HG03571 (cell line): ENCODE results near the gene PYDC1.
"Not testable (repeated sequence)": the region's sequence is repeated elsewhere in the genome, so short reads cannot be mapped to it uniquely, and the experiment has no call there.

Experiments
- ATAC-seq: cut with Tn5 transposase; IDR thresholded peaks from one replicate; pipeline ENCODE4 v1.9.1; 2021; ENCODE audit not compliant: unreplicated experiment

PYDC1 gene

GRCh38 chr16:31223044-31223443 lies 6.1 kb upstream of the PYDC1 start:
- no peak for ATAC-seq

- no peak for ATAC-seq
These were observed 4.6 kb upstream of the PYDC1 start for GRCh38 chr16:31221357-31222160.

GRCh38 chr16:31219154-31219741 lies 2.3 kb upstream of the PYDC1 start:
- no peak for ATAC-seq

GRCh38 chr16:31217136-31217530 lies 198 bp upstream of the PYDC1 start:
- ATAC-seq: no peak

GRCh38 chr16:31215287-31216162 lies 1.4 kb downstream of the PYDC1 start:
- ATAC-seq: no peak

GRCh38 chr16:31214708-31215286 lies 2.1 kb downstream of the PYDC1 start:
- no peak for ATAC-seq

- no peak for ATAC-seq
These were observed 2.8 kb downstream of the PYDC1 start, which contains the start of gene TRIM72 for GRCh38 chr16:31213877-31214707. Gene TRIM72 (plus strand): TSS chr16:31214119. CDS start chr16:31214739, 620 bp downstream.

GRCh38 chr16:31213342-31213741 lies 3.6 kb downstream of the PYDC1 start:
- no peak for ATAC-seq

GRCh38 chr16:31206776-31207175 lies 10.2 kb downstream of the PYDC1 start:
- ATAC-seq: no peak

GRCh38 chr16:31204871-31205666 lies 11.9 kb downstream of the PYDC1 start:
- ATAC-seq: no peak

GRCh38 chr16:31202414-31203375 lies 14.2 kb downstream of the PYDC1 start, which contains the start of gene PYCARD:
Gene PYCARD (minus strand): TSS chr16:31202760. CDS start chr16:31202690, 70 bp downstream.
- ATAC-seq: peak; percentile 38

- peak; percentile 51 for ATAC-seq
These were observed 15.1 kb downstream of the PYDC1 start for GRCh38 chr16:31201582-31202413.

- no peak for ATAC-seq
These were observed 15.9 kb downstream of the PYDC1 start for GRCh38 chr16:31200821-31201568.

GRCh38 chr16:31200111-31200510 lies 16.8 kb downstream of the PYDC1 start:
- ATAC-seq: not testable (repeated sequence)

- no peak for ATAC-seq
These were observed 17.4 kb downstream of the PYDC1 start for GRCh38 chr16:31199430-31200041.

GRCh38 chr16:31198207-31198882 lies 18.6 kb downstream of the PYDC1 start:
- no peak for ATAC-seq
